RPMI8226 (cell line): ENCODE data around the gene RFC2.
"Not testable (repeated sequence)": the region's sequence is repeated elsewhere in the genome, so short reads cannot be mapped to it uniquely, and the experiment has no call there.

ENCODE experiments used
- DNase-seq: peaks from one replicate; pipeline ENCODE4 v3.0.0-alpha.2; 2015

Gene RFC2

GRCh38 chr7:74282748-74283459 is 28.7 kb upstream of the RFC2 start:
- no peak for DNase-seq

- DNase-seq = no peak
Observed at GRCh38 chr7:74280985-74281384, 26.8 kb upstream of the RFC2 start.

GRCh38 chr7:74277636-74278035 is 23.4 kb upstream of the RFC2 start:
- no peak for DNase-seq

GRCh38 chr7:74275401-74275881 is 21.2 kb upstream of the RFC2 start:
- peak; percentile 51 for DNase-seq

- peak; percentile 49 for DNase-seq
Observed at GRCh38 chr7:74272305-74273038, 18.3 kb upstream of the RFC2 start.

GRCh38 chr7:74271742-74272141 is 17.5 kb upstream of the RFC2 start:
- DNase-seq = no peak

GRCh38 chr7:74269757-74270277 is 15.6 kb upstream of the RFC2 start:
- DNase-seq = peak; percentile 80

- no peak for DNase-seq
Observed at GRCh38 chr7:74267756-74268565, 13.8 kb upstream of the RFC2 start.

GRCh38 chr7:74266191-74266963 is 12.2 kb upstream of the RFC2 start:
- no peak for DNase-seq

GRCh38 chr7:74263399-74264120 is 9.4 kb upstream of the RFC2 start:
- no peak for DNase-seq

- DNase-seq = peak; percentile 35
Observed at GRCh38 chr7:74262639-74263398, 8.6 kb upstream of the RFC2 start.

GRCh38 chr7:74258639-74259038 is 4.4 kb upstream of the RFC2 start:
- DNase-seq = no peak

GRCh38 chr7:74256491-74257408 is 2.6 kb upstream of the RFC2 start:
- DNase-seq = no peak

GRCh38 chr7:74255461-74255860 is 1.3 kb upstream of the RFC2 start:
- DNase-seq = not testable (repeated sequence)

GRCh38 chr7:74254858-74255379 is 720 bp upstream of the RFC2 start:
- peak; percentile 39 for DNase-seq

- no peak for DNase-seq
Observed at GRCh38 chr7:74253835-74254128, 417 bp downstream of the RFC2 start.

GRCh38 chr7:74253331-74253730 is 868 bp downstream of the RFC2 start:
- no peak for DNase-seq

- peak; percentile 85 for DNase-seq
Observed at GRCh38 chr7:74252893-74253292, 1.3 kb downstream of the RFC2 start.

GRCh38 chr7:74249058-74249457 is 5.1 kb downstream of the RFC2 start:
- DNase-seq = not testable (repeated sequence)

- DNase-seq = no peak
Observed at GRCh38 chr7:74248156-74248555, 6.0 kb downstream of the RFC2 start.
